ENCODE measurements around the gene SCN8A.

The SCN8A gene

DNA sequence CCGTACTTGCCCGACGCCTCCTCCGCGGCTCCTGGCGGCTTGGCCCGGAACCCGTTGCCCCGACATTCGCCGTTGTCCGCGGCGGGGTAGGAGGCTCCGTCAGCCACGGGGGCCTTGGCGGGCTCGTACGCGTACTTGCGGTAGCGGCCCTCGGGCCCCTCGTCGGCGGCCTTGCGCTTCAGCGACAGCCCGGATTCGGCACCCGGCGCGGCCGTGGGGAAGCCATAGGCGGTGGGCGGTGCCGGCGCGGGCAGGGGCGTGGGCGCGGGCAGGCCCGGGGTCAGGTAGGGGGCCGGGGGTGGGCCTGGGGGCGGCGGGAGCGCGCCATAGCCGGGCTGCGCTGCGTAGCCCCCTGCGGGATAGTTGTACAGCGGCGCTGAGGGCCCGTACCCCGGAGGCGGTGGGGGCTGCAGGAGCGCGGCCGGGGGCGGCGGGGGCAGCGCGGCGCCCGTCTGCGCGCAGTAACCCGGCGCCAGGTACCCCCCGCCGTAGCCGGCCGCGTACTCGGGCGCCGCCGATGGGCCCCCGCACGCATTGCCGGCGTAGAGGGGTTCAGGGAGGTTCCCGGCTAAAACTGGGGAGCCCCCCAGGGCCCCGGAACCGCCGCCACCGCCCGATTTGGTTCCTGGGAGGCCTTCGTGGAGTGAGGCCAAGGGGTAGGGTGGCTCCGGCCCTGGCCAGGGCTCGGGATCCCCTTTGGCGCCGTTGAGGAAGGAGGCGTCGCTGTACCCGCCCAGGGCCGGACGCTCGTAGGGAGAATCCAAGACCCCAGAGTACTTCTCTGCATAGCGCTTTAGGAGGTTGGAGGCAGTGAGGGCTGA is 230.6 kb downstream of the SCN8A start:
- no peak overlapping the region for H3K4me3 ChIP-seq (ENCODE audit: low read length)
- no peak for DNase-seq (ENCODE audit: low read depth)
- TF ChIP-seq, protein P1, sequence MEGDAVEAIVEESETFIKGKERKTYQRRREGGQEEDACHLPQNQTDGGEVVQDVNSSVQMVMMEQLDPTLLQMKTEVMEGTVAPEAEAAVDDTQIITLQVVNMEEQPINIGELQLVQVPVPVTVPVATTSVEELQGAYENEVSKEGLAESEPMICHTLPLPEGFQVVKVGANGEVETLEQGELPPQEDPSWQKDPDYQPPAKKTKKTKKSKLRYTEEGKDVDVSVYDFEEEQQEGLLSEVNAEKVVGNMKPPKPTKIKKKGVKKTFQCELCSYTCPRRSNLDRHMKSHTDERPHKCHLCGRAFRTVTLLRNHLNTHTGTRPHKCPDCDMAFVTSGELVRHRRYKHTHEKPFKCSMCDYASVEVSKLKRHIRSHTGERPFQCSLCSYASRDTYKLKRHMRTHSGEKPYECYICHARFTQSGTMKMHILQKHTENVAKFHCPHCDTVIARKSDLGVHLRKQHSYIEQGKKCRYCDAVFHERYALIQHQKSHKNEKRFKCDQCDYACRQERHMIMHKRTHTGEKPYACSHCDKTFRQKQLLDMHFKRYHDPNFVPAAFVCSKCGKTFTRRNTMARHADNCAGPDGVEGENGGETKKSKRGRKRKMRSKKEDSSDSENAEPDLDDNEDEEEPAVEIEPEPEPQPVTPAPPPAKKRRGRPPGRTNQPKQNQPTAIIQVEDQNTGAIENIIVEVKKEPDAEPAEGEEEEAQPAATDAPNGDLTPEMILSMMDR (conservative IDR thresholded peaks at IDR 0.05; ENCODE audit: low read depth, low read length), result no peak

DNA sequence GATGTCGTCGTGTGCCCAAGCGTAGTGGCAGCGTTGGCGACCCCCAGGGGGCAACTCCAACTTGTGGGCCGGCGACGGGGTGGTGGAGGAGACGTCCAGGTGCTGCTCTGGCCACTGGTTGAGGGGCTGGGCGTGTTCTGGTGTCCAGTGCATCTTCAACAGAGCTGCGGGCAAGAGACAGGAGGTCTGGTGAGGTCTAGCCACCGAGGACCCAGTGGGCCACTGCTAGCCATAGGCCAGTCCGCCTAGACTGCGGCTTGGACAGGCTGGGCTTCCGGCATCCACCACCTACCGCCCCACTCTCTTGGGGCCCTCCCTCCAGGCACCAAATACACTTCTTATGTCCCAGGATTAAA is 231.2 kb downstream of the SCN8A start:
- H3K4me3 ChIP-seq (ENCODE audit: low read length), result no peak overlapping the region
- TF ChIP-seq, protein P1 (conservative IDR thresholded peaks at IDR 0.05; ENCODE audit: low read depth, low read length), result no peak
- DNase-seq (ENCODE audit: low read depth), result no peak

DNA sequence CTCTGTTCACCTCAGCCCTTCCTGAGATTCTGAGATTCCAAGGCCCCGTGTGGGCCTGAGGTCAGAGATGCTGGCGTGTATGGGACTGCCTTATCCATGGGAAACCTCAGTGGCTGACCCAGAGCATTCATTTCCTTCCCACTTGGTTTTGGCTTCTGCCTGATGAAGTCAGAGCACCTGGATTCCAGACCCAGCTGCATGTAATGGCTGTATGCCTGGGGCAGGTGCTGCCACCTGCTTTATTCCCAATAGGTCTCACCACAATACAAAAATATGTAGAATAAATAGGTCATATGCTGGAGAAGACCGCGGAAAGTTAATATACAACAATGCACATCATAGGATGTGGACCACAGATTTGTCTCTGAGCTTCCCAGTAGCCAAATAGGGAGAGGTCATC is 231.9 kb downstream of the SCN8A start:
- no peak overlapping the region for H3K4me3 ChIP-seq (ENCODE audit: low read length)
- TF ChIP-seq, protein P1 (conservative IDR thresholded peaks at IDR 0.05; ENCODE audit: low read depth, low read length), result no peak
- DNase-seq (ENCODE audit: low read depth), result no peak

DNA sequence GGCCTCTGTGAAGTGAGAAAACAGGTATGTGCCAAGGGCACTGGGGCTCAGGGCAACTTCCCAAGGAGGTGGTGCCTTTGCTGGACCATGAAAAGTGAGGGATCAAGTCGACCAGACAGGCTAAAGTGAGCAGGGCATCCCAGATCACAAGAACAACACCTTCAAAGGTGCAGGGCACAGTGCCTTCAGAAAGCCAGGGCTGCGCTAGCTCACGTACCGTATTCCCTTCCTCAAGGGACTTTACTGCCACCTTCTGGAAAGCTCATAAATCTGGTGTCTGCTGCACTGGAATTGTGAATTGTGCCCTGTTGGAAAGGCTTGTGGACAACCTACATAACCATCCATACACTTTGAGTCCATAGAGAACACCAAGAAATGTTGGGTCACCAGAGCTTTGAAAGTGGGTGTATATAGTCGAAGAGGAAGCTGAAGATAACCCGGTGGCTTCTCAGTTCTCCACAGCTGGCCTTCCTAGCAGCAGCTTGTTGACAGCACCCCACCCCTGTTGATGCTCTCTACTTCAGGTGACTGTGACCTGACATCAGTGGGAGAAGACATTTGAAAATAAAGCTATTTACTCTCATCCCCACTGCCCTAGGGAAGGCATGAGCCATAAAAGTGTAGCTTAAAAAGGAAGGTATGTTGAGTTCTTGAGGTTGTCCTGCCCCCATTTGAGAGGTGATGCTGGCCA is 233.0 kb downstream of the SCN8A start:
- TF ChIP-seq, protein P1 (conservative IDR thresholded peaks at IDR 0.05; ENCODE audit: low read depth, low read length), result peak; percentile 81
- DNase-seq (ENCODE audit: low read depth), result peak; percentile 27
- no peak overlapping the region for H3K4me3 ChIP-seq (ENCODE audit: low read length)

DNA sequence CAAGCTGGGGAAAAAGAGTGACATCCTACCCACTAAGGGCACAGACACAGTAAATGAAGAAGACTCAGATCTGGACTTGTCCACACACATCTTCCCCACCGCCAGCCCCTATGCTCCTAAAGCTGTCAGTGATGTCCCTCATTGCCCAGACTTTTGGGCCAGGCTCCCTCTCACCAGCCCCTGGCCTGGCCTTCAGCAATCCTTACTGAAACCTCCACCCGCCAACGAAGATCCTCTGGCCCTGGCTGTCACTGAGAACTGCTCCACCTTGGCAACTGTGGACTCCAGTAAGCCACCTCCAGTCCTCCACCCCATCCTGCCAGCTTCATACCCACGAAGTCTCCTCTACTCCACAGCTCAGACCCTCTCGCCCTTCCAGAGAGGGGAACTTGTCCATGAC is 234.2 kb downstream of the SCN8A start:
- TF ChIP-seq, protein P1 (conservative IDR thresholded peaks at IDR 0.05; ENCODE audit: low read depth, low read length), result no peak
- no peak for DNase-seq (ENCODE audit: low read depth)
- H3K4me3 ChIP-seq (ENCODE audit: low read length), result no peak overlapping the region

DNA sequence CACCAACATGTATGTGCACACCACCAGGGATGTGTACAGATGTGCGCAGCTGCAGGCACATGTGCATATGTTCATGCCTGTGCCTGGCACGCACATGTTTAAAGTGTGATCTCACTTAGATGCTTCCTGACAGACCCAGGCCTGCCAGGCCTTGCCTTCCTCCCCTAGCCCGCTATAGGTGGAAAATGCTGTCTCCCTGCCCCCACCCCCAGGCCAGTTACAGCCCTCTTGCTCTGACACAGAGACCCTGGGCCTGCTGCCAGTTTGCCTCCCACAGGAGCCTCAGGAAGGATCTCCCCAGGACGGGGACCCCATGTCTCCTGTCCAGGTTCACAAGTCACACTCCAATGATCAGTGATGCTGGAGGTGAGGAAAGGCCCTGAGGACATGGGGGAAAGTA is 235.8 kb downstream of the SCN8A start:
- TF ChIP-seq, protein P1 (conservative IDR thresholded peaks at IDR 0.05; ENCODE audit: low read depth, low read length), result no peak
- no peak overlapping the region for H3K4me3 ChIP-seq (ENCODE audit: low read length)
- no peak for DNase-seq (ENCODE audit: low read depth)

All from retinal pigment epithelial cell (primary cell).